Epithelial cell of proximal tubule (primary cell): ENCODE results near the gene B3GLCT. TPM values are rescaled to one million over a fixed set of nuclear protein-coding genes. Genes with fewer than 3 reads are reported as not detected.

Source experiments
- DNase-seq: peaks from one replicate; pipeline ENCODE4 v3.0.0-alpha.2; 2011; ENCODE audit warnings: low read depth
- H3K4me3 ChIP-seq: 2 replicates; pipeline ENCODE4 v1.5.1; 2011; ENCODE audit warnings: low read depth, mild to moderate bottlenecking, low read length
- CTCF ChIP-seq: conservative IDR thresholded peaks from 2 replicates; pipeline ENCODE4 v1.5.1; 2012; ENCODE audit warnings: low read depth, mild to moderate bottlenecking, low read length
- total RNA-seq: library from RNA; depleted of rRNA; stranded (reverse); fragments of >200 nt; gene quantifications from 2 replicates; pipeline ENCODE4 v1.2.3, GENCODE V29; 2015

The B3GLCT gene
- total RNA-seq, 1 donor from 2014 or later: 5.8 TPM

- TF ChIP-seq CTCF: no peak
- DNase-seq: no peak
- no peak overlapping the region for H3K4me3 ChIP-seq
Measured at GRCh38 chr13:31322026-31322425, 122.3 kb downstream of the B3GLCT start.

GRCh38 chr13:31322702-31323405 is 123.1 kb downstream of the B3GLCT start:
- no peak overlapping the region for H3K4me3 ChIP-seq
- TF ChIP-seq CTCF: no peak
- no peak for DNase-seq

GRCh38 chr13:31327182-31327860 is 127.5 kb downstream of the B3GLCT start:
- H3K4me3 ChIP-seq: no peak overlapping the region
- DNase-seq: no peak
- no peak for TF ChIP-seq CTCF

- no peak for DNase-seq
- TF ChIP-seq CTCF: no peak
- H3K4me3 ChIP-seq: no peak overlapping the region
Measured at GRCh38 chr13:31328549-31329235, 128.9 kb downstream of the B3GLCT start.

GRCh38 chr13:31330236-31330635 is 130.5 kb downstream of the B3GLCT start:
- no peak for TF ChIP-seq CTCF
- no peak for DNase-seq

GRCh38 chr13:31331068-31331467 is 131.3 kb downstream of the B3GLCT start:
- no peak for TF ChIP-seq CTCF
- no peak overlapping the region for H3K4me3 ChIP-seq
- no peak for DNase-seq

More at GRCh38 chr13:31330236-31330635, 130.5 kb downstream of the B3GLCT start:
- no peak overlapping the region for H3K4me3 ChIP-seq
